Measurements from ENCODE around the gene TMTC3. TPM values are rescaled to one million over a fixed set of nuclear protein-coding genes. Genes with fewer than 3 reads are reported as not detected.

The TMTC3 gene
- polyA plus RNA-seq, 1 of the 3 experiments (the other 2 are of a cell fraction), result 2.8 TPM

- no peak overlapping the region for H2AFZ ChIP-seq (ENCODE audit: low read depth)
- H3K79me2 ChIP-seq (ENCODE audit: insufficient read depth), result no peaks in the 10 kb centered on the region
- H3F3A ChIP-seq (replicated peaks; ENCODE audit: insufficient read depth), result peaks cover 42% of the 10 kb centered on the region
- CTCF ChIA-PET, result no interaction called here
- peak overlapping the region; percentile 23; the same call in 1 of the 2 replicates for H3K9ac ChIP-seq
- H3K4me3 ChIP-seq (ENCODE audit: low read depth in 2 of 2, low read length in 1 of 2), result no peak overlapping the region
- no peak for DNase-seq
- H3K36me3 ChIP-seq (replicated peaks in 1 of 2; ENCODE audit: control insufficient read depth in 1 of 2, insufficient read depth in 2 of 2, low read length in 1 of 2), result no peaks in the 10 kb centered on the region
- H3K9me2 ChIP-seq, result no peaks in the 10 kb centered on the region
- peaks cover 0 to 33% of the 10 kb centered on the region in 2 experiments; a peak in 3 of 4 replicates for H3K4me1 ChIP-seq (ENCODE audit: control insufficient read depth in 1 of 2, insufficient read depth in 2 of 2, low read depth in 1 of 2, low read length in 1 of 2)
- H4K20me1 ChIP-seq (ENCODE audit: insufficient read depth), result no peaks in the 10 kb centered on the region
- H3K4me2 ChIP-seq, result 0 out of 2 replicates have a peak overlapping the region, but pooled peaks have one; percentile 2
- 10% methylated on average over 2 of the region's 2 CpGs for WGBS (ENCODE audit: low lambda C conversion rate)
- no peaks in the 10 kb centered on the region; the same call in 1 of the 2 replicates for H3K9me3 ChIP-seq
- H3K27me3 ChIP-seq (ENCODE audit: insufficient read depth), result no peaks in the 10 kb centered on the region
- POLR2A ChIA-PET, result no interaction called here
- H3K27ac ChIP-seq (ENCODE audit: low read depth in 2 of 2, low read length in 1 of 2), result peak overlapping the region; percentile 76 to 90; a peak in 3 of 4 replicates
- TF ChIP-seq SIN3A (IDR thresholded peaks at IDR 0.05; ENCODE audit: borderline replicate concordance, low read depth, low read length) (peak; percentile 26; the same call in 1 of the 2 replicates), POLR2AphosphoS5 (IDR thresholded peaks at IDR 0.05; ENCODE audit: low read depth, low read length) (peak; percentile 55; the same call in 1 of the 2 replicates), EZH2phosphoT487 (IDR thresholded peaks at IDR 0.05; ENCODE audit: borderline replicate concordance, low read depth) (no peak), TAF1 (IDR thresholded peaks at IDR 0.05; ENCODE audit: borderline replicate concordance, low read depth, low read length) (no peak), MAX (IDR thresholded peaks at IDR 0.05; ENCODE audit: low read depth) (peak; percentile 43; the same call in 1 of the 2 replicates), YY1 (IDR thresholded peaks at IDR 0.05; ENCODE audit: low read depth) (no peak), ELF1 (IDR thresholded peaks at IDR 0.05) (no peak), RAD21 (IDR thresholded peaks at IDR 0.05; ENCODE audit: low read length) (no peak), RCOR1 (IDR thresholded peaks at IDR 0.05; ENCODE audit: low read length) (no peak), FOXJ3 (CRISPR knock-in tag; IDR thresholded peaks at IDR 0.05) (no peak), JUND (IDR thresholded peaks at IDR 0.05) (peak; percentile 92), EP300 (IDR thresholded peaks at IDR 0.05; ENCODE audit: borderline replicate concordance in 1 of 2, low read depth in 1 of 2, low read length in 1 of 2) (peak in 1 of 2 experiments; percentile 83; a peak in 2 of 4 replicates), GABPA (IDR thresholded peaks at IDR 0.05; ENCODE audit: low read depth) (no peak), MEF2A (IDR thresholded peaks at IDR 0.05; ENCODE audit: borderline replicate concordance, low read depth) (no peak), SMC3 (IDR thresholded peaks at IDR 0.05; ENCODE audit: low read depth, low read length) (no peak), CHD2 (IDR thresholded peaks at IDR 0.05; ENCODE audit: low read length, partially characterized antibody) (no peak), FOSL2 (IDR thresholded peaks at IDR 0.05; ENCODE audit: borderline replicate concordance, low read depth) (peak; percentile 84), FOXM1 (IDR thresholded peaks at IDR 0.05; ENCODE audit: low read depth) (no peak), NRF1 (IDR thresholded peaks at IDR 0.05; ENCODE audit: low read depth, low read length) (no peak), USF1 (IDR thresholded peaks at IDR 0.05; ENCODE audit: borderline replicate concordance, low read depth) (no peak), RXRA (IDR thresholded peaks at IDR 0.05; ENCODE audit: borderline replicate concordance, low read depth) (peak; percentile 72; the same call in 1 of the 2 replicates), USF2 (IDR thresholded peaks at IDR 0.05; ENCODE audit: borderline replicate concordance, low read depth, low read length) (no peak), GATA2 (CRISPR knock-in tag; IDR thresholded peaks at IDR 0.05) (no peak), RFX5 (IDR thresholded peaks at IDR 0.05; ENCODE audit: low read length) (no peak), IRF3 (IDR thresholded peaks at IDR 0.05; ENCODE audit: low read depth, low read length) (no peak), TCF12 (IDR thresholded peaks at IDR 0.05) (peak; percentile 90), PBX3 (IDR thresholded peaks at IDR 0.05) (peak; percentile 58; the same call in 1 of the 2 replicates), NFIC (IDR thresholded peaks at IDR 0.05; ENCODE audit: borderline replicate concordance) (peak; percentile 96), ZBTB33 (IDR thresholded peaks at IDR 0.05; ENCODE audit: borderline replicate concordance, low read depth) (no peak)
Observed at GRCh38 chr12:88247241-88247643, 105.1 kb downstream of the TMTC3 start.

Data from SK-N-SH (cell line).